Mesendoderm (in vitro differentiated cells): ENCODE data around the gene BMPR1B.
A peak's percentile ranks its signal among the peaks of the same experiment; 100 is the strongest.

ENCODE experiments used
- DNase-seq: peaks from one replicate; pipeline ENCODE4 v3.0.0; 2013
- H2AK5ac ChIP-seq: 2 replicates; pipeline ENCODE4 v1.6.1; 2013; ENCODE audit warnings: low read length, inconsistent platforms
- H2BK120ac ChIP-seq: 2 replicates; pipeline ENCODE4 v1.6.1; 2013; ENCODE audit warnings: low read depth, mild to moderate bottlenecking, low read length, moderate library complexity, mixed read lengths
- H2BK15ac ChIP-seq: replicated peaks from 2 replicates; pipeline ENCODE4 v1.6.1; 2013; ENCODE audit warnings: low read depth, mild to moderate bottlenecking, moderate library complexity
- H2BK5ac ChIP-seq: 2 replicates; pipeline ENCODE4 v1.6.1; 2013; ENCODE audit warnings: low read length, inconsistent platforms
- H3K18ac ChIP-seq: 2 replicates; pipeline ENCODE4 v1.6.1; 2013; ENCODE audit warnings: mild to moderate bottlenecking, low read length, mixed read lengths
- H3K23ac ChIP-seq: one replicate; pipeline ENCODE4 v1.6.1; 2013; ENCODE audit warnings: low read length
- H3K27ac ChIP-seq: 2 replicates; pipeline ENCODE4 v1.5.1; 2013; ENCODE audit warnings: low read depth, mild to moderate bottlenecking, inconsistent platforms, low read length, moderate library complexity
- H3K27me3 ChIP-seq: 2 replicates; pipeline ENCODE4 v1.6.1; 2013; ENCODE audit warnings: low read length, control low read depth, mild to moderate bottlenecking, inconsistent platforms; ENCODE audit not compliant: insufficient read depth, poor library complexity
- H3K36me3 ChIP-seq: 2 replicates; pipeline ENCODE4 v1.6.1; 2013; ENCODE audit warnings: low read length, inconsistent platforms; ENCODE audit not compliant: control insufficient read depth, insufficient read depth
- H3K4ac ChIP-seq: one replicate; pipeline ENCODE4 v1.6.1; 2013; ENCODE audit warnings: low read depth, mild to moderate bottlenecking, low read length, moderate library complexity
- H3K4me1 ChIP-seq: 2 replicates; pipeline ENCODE4 v1.6.1; 2013; ENCODE audit warnings: low read depth, low read length, inconsistent platforms; ENCODE audit not compliant: control insufficient read depth
- H3K4me2 ChIP-seq: 2 replicates; pipeline ENCODE4 v1.6.1; 2013; ENCODE audit warnings: low read length
- H3K4me3 ChIP-seq: 2 replicates; pipeline ENCODE4 v1.5.1; 2013; ENCODE audit warnings: mild to moderate bottlenecking, low read length
- H3K56ac ChIP-seq: one replicate; pipeline ENCODE4 v1.6.1; 2013; ENCODE audit warnings: low read length
- H3K79me1 ChIP-seq: 2 replicates; pipeline ENCODE4 v1.6.1; 2013; ENCODE audit warnings: low read length, inconsistent platforms
- H3K79me2 ChIP-seq: 2 replicates; pipeline ENCODE4 v1.6.1; 2013; ENCODE audit warnings: mild to moderate bottlenecking, low read length; ENCODE audit not compliant: control insufficient read depth, insufficient read depth
- H3K9ac ChIP-seq: 2 replicates; pipeline ENCODE4 v1.6.1; 2013; ENCODE audit warnings: low read length, inconsistent platforms
- H4K5ac ChIP-seq: one replicate; pipeline ENCODE4 v1.6.1; 2013; ENCODE audit warnings: low read length
- H4K8ac ChIP-seq: one replicate; pipeline ENCODE4 v1.6.1; 2013; ENCODE audit warnings: low read depth, mild to moderate bottlenecking, control low read depth, low read length, moderate library complexity
- WGBS: extraction: QIAGEN DNeasy Blood & Tissue Kit; methylation state at CpG from one replicate; pipeline ENCODE4 v1.1.7; 2013; ENCODE audit warnings: low lambda C conversion rate, missing lambda C conversion rate; ENCODE audit not compliant: insufficient coverage; ENCODE audit errors: extremely low coverage; 5-methylcytosine and 5-hydroxymethylcytosine counted together

BMPR1B gene

GRCh38 chr4:95198961-95199360, 441.2 kb downstream of the BMPR1B start:
- Histone ChIP-seq H4K5ac (no peak overlapping the region), H2BK5ac (no peak overlapping the region), H3K27ac (no peak overlapping the region), H3K23ac (no peak overlapping the region), H3K4ac (no peak overlapping the region), H2AK5ac (no peak overlapping the region), H3K18ac (no peak overlapping the region), H3K4me1 (no peaks in the 10 kb centered on the region), H3K56ac (no peak overlapping the region), H3K79me2 (no peaks in the 10 kb centered on the region), H3K27me3 (no peaks in the 10 kb centered on the region), H2BK120ac (no peak overlapping the region), H2BK15ac (no peak overlapping the region), H4K8ac (no peak overlapping the region), H3K4me3 (no peak overlapping the region), H3K4me2 (no peak overlapping the region), H3K9ac (no peak overlapping the region), H3K79me1 (no peaks in the 10 kb centered on the region), H3K36me3 (no peaks in the 10 kb centered on the region)
- no CpG with 5 or more reads among the region's 7 CpGs for WGBS
- no peak for DNase-seq

- H4K8ac ChIP-seq: no peak overlapping the region
- H3K4me2 ChIP-seq: no peak overlapping the region
- no peak overlapping the region for H3K27ac ChIP-seq
- H3K4me1 ChIP-seq: no peaks in the 10 kb centered on the region
- H3K27me3 ChIP-seq: no peaks in the 10 kb centered on the region
- H3K79me2 ChIP-seq: no peaks in the 10 kb centered on the region
- DNase-seq: peak; percentile 65
- no peak overlapping the region for H4K5ac ChIP-seq
- no peak overlapping the region for H3K56ac ChIP-seq
- no peak overlapping the region for H3K4ac ChIP-seq
- no peaks in the 10 kb centered on the region for H3K79me1 ChIP-seq
- H2BK15ac ChIP-seq: no peak overlapping the region
- no peak overlapping the region for H3K9ac ChIP-seq
- no peaks in the 10 kb centered on the region for H3K36me3 ChIP-seq
- no CpG with 5 or more reads among the region's 8 CpGs for WGBS
- no peak overlapping the region for H3K23ac ChIP-seq
- no peak overlapping the region for H3K18ac ChIP-seq
- peak overlapping the region; percentile 85 for H2BK120ac ChIP-seq
- no peak overlapping the region for H2BK5ac ChIP-seq
- H2AK5ac ChIP-seq: no peak overlapping the region
- no peak overlapping the region for H3K4me3 ChIP-seq
Measured at GRCh38 chr4:95204267-95204844, 446.6 kb downstream of the BMPR1B start.

GRCh38 chr4:95204873-95205272, 447.1 kb downstream of the BMPR1B start:
- no peak overlapping the region for H3K4me2 ChIP-seq
- no peak overlapping the region for H3K23ac ChIP-seq
- no peaks in the 10 kb centered on the region for H3K36me3 ChIP-seq
- H2BK15ac ChIP-seq: no peak overlapping the region
- H3K79me2 ChIP-seq: no peaks in the 10 kb centered on the region
- no peak overlapping the region for H3K27ac ChIP-seq
- no peak overlapping the region for H3K4me3 ChIP-seq
- peaks cover 1% of the 10 kb centered on the region for H3K4me1 ChIP-seq
- DNase-seq: peak; percentile 70
- H2BK120ac ChIP-seq: no peak overlapping the region
- H2AK5ac ChIP-seq: no peak overlapping the region
- no CpG with 5 or more reads among the region's 5 CpGs for WGBS
- no peak overlapping the region for H3K18ac ChIP-seq
- no peaks in the 10 kb centered on the region for H3K79me1 ChIP-seq
- no peaks in the 10 kb centered on the region for H3K27me3 ChIP-seq
- no peak overlapping the region for H4K5ac ChIP-seq
- H3K9ac ChIP-seq: no peak overlapping the region
- no peak overlapping the region for H2BK5ac ChIP-seq
- H3K4ac ChIP-seq: no peak overlapping the region
- no peak overlapping the region for H4K8ac ChIP-seq
- no peak overlapping the region for H3K56ac ChIP-seq
